Peyer's patch (tissue), 4 donors: ENCODE results near the gene GPR180. TPM values are rescaled to one million over a fixed set of nuclear protein-coding genes. Genes with fewer than 3 reads are reported as not detected.

Experiments
- DNase-seq, 3 donors: peaks; one replicate each; pipeline ENCODE4 v3.0.0-alpha.2; 2017 to 2019
- H3K27ac ChIP-seq, 4 donors: fragments of 200-600 bp; sonication (generic); one replicate each; pipeline ENCODE4 v1.5.1; 2016 to 2019
- H3K27me3 ChIP-seq, 2 donors: fragments of 200-600 bp; sonication (generic); one replicate each; pipeline ENCODE4 v1.5.1; 2019
- H3K36me3 ChIP-seq, 3 donors: fragments of 200-600 bp; sonication (generic); one replicate each; pipeline ENCODE4 v1.5.1; 2016 to 2019
- H3K4me1 ChIP-seq, 4 donors: fragments of 200-600 bp; sonication (generic); one replicate each; pipeline ENCODE4 v1.5.1; 2016 to 2019
- H3K4me3 ChIP-seq, 4 donors: fragments of 200-600 bp; sonication (generic); 1 replicate in 3 of 4; 2 replicates in 1 of 4; pipeline ENCODE4 v1.5.1; 2016 to 2019; ENCODE audit warnings: mild to moderate bottlenecking in 1 of 4
- H3K9me3 ChIP-seq, 4 donors: fragments of 200-600 bp; sonication (generic); one replicate each; pipeline ENCODE4 v1.5.1; 2016 to 2019; ENCODE audit warnings: mild to moderate bottlenecking in 1 of 4
- POLR2A ChIP-seq, 2 donors: fragments of 450-650 bp; IDR thresholded peaks; one replicate each; pipeline ENCODE4 v1.5.1; 2017; ENCODE audit warnings: antibody characterized with exemption in 2 of 2, mild to moderate bottlenecking in 2 of 2, moderate library complexity in 2 of 2
- total RNA-seq, 4 donors: library from RNA; depleted of rRNA; stranded (reverse); fragments of >200 nt; gene quantifications; one replicate each; pipeline ENCODE4 v1.1.0, GENCODE V29; 2016
- TF ChIP-seq, protein P1 (sequence below), 6 experiments: fragments of 450-650 bp in 4 of 6; fragments of 200-600 bp in 2 of 6; sonication (generic) in 1 of 6; IDR thresholded peaks; one replicate each; pipeline ENCODE4 v1.5.1; 2017 to 2019; ENCODE audit warnings: antibody characterized with exemption in 6 of 6, mild to moderate bottlenecking in 3 of 6, moderate library complexity in 1 of 6

GPR180 gene
- total RNA-seq, 4 donors from 2014 or later = 1.8 to 5.0 (median 3.5) TPM

DNA sequence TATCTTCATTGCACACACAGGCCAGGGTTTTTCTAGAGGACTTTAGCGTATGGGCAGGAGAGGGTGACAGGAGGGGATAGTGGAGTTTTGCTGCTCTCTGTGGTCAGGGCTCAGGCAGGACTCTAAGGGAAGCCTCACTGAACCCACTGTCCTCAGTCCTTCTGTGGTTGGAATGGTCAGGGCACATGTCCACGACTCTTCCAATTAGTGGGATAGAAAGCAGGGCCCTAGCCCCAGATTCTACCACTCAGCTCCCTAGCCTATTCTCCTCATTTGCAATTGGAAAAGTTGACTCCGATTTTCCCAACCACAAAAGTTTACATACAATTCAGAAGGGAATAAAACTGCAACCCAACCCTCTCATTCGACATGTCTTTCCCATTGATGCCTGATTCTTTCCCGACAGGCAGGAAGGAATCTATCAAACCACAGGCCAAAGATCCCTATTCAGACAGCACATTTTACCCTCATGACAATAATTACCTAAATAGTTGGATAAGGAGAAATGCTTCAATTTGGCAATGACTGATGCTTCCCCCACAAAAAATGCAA, 43.9 kb upstream of the GPR180 start:
- Histone ChIP-seq H3K27me3 (no peaks in the 10 kb centered on the region), H3K27ac (no peak overlapping the region), H3K4me3 (no peak overlapping the region), H3K9me3 (no peaks in the 10 kb centered on the region), H3K4me1 (no peaks in the 10 kb centered on the region), H3K36me3 (no peaks in the 10 kb centered on the region)
- TF ChIP-seq, protein P1, sequence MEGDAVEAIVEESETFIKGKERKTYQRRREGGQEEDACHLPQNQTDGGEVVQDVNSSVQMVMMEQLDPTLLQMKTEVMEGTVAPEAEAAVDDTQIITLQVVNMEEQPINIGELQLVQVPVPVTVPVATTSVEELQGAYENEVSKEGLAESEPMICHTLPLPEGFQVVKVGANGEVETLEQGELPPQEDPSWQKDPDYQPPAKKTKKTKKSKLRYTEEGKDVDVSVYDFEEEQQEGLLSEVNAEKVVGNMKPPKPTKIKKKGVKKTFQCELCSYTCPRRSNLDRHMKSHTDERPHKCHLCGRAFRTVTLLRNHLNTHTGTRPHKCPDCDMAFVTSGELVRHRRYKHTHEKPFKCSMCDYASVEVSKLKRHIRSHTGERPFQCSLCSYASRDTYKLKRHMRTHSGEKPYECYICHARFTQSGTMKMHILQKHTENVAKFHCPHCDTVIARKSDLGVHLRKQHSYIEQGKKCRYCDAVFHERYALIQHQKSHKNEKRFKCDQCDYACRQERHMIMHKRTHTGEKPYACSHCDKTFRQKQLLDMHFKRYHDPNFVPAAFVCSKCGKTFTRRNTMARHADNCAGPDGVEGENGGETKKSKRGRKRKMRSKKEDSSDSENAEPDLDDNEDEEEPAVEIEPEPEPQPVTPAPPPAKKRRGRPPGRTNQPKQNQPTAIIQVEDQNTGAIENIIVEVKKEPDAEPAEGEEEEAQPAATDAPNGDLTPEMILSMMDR (IDR thresholded peaks at IDR 0.05) = no peak
- no peak for TF ChIP-seq POLR2A (IDR thresholded peaks at IDR 0.05)
- no peak for DNase-seq

DNA sequence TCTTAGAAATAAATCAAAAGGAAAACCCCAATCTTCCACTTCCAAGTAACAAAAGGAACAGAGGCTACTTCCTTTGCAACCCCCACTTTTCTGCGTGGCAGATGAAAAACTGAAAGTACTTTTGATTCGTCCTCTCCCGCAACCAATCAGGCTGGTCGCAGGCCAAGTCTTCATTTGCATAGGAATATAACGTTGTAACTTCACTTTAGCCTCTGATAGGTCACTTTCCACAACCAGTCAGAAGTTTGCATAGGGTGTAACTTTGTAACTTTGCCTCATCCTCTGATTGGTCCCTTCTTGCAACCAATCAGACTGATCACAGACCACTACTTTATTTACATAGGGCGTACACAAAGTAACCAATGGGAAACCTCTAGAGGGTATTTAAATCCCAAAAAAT, 42.9 kb upstream of the GPR180 start:
- TF ChIP-seq POLR2A (IDR thresholded peaks at IDR 0.05) = no peak
- Histone ChIP-seq H3K27me3 (no peaks in the 10 kb centered on the region), H3K27ac (no peak overlapping the region), H3K36me3 (no peaks in the 10 kb centered on the region), H3K9me3 (no peaks in the 10 kb centered on the region), H3K4me1 (no peaks in the 10 kb centered on the region), H3K4me3 (no peak overlapping the region)
- DNase-seq = no peak

DNA sequence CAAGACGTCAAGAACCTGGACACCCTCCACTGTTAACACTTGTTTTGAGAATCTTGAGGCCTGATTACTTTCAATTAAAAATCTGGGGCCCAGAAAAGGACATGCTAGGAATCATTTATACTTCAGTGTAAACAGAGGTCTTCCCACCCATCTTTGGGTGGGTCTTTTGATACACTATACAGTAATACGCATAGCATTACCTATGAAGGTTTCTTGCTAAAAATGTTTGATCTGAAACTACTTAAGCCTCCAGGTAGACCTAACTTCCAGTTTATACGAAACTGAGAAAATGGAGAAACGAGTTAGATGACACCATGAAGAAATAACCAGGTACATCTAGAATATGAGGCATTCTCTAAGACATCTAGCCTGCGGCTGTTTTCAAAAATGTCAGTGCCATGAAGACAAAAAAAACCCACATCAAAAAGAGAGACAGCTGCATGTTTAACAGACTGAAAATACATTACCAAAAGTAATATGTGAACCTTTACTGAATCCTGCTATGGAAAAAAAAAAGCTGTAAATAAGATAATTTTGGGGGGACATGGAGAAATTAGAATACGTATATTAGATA, 42.3 kb upstream of the GPR180 start:
- TF ChIP-seq POLR2A (IDR thresholded peaks at IDR 0.05) = no peak
- TF ChIP-seq, protein P1 (IDR thresholded peaks at IDR 0.05) = no peak
- no peak for DNase-seq
- H3K4me1 ChIP-seq = no peaks in the 10 kb centered on the region
- no peak overlapping the region for H3K4me3 ChIP-seq
- no peaks in the 10 kb centered on the region for H3K36me3 ChIP-seq
- no peaks in the 10 kb centered on the region for H3K27me3 ChIP-seq
- H3K9me3 ChIP-seq = no peaks in the 10 kb centered on the region
- H3K27ac ChIP-seq = no peak overlapping the region

DNA sequence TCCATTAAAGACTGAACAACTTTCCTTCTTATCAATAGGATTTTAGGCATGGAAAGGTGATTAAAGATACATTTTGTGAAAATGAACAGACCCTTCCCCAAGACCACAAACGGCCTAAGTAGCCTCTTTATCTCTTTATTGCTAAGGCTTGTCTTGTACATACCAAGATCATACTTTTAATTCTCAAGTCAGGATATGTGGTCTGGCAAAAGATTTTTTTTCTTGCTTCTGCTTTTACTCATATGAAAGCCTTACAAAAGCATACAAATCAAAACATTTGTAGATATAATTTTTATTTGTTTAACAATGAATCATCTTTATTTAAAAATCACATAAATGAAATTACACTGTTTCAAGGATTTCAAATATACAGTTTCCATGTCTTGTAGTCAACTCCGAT, 41.5 kb upstream of the GPR180 start:
- TF ChIP-seq, protein P1 (IDR thresholded peaks at IDR 0.05) = no peak
- no peak for TF ChIP-seq POLR2A (IDR thresholded peaks at IDR 0.05)
- no peak overlapping the region for H3K4me3 ChIP-seq
- no peaks in the 10 kb centered on the region for H3K27me3 ChIP-seq
- no peaks in the 10 kb centered on the region for H3K9me3 ChIP-seq
- H3K36me3 ChIP-seq = no peaks in the 10 kb centered on the region
- no peak for DNase-seq
- no peaks in the 10 kb centered on the region for H3K4me1 ChIP-seq
- H3K27ac ChIP-seq = no peak overlapping the region

DNA sequence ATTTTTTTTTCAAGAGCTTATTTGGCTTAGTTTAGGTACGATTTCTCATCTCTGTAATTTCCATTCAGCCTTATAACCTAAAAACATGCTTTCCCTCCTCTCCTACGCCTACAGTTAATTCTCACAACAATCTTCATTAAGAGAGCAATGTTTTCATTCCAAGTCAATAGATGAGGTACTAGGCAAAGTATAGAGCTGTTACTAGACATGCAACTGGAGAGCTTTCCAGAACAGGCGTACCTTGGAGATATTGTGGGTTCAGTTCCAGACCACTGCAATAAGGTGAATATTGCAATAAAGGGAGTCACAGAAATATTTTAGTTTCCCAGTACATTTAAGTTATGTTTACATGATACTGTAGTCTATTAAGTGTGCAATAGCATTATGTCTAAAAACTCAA, 40.5 kb upstream of the GPR180 start:
- Histone ChIP-seq H3K27me3 (no peaks in the 10 kb centered on the region), H3K36me3 (no peaks in the 10 kb centered on the region), H3K27ac (no peak overlapping the region), H3K9me3 (no peaks in the 10 kb centered on the region), H3K4me3 (no peak overlapping the region), H3K4me1 (no peaks in the 10 kb centered on the region)
- no peak for DNase-seq
- TF ChIP-seq POLR2A (IDR thresholded peaks at IDR 0.05) = no peak
- TF ChIP-seq, protein P1 (IDR thresholded peaks at IDR 0.05) = no peak

DNA sequence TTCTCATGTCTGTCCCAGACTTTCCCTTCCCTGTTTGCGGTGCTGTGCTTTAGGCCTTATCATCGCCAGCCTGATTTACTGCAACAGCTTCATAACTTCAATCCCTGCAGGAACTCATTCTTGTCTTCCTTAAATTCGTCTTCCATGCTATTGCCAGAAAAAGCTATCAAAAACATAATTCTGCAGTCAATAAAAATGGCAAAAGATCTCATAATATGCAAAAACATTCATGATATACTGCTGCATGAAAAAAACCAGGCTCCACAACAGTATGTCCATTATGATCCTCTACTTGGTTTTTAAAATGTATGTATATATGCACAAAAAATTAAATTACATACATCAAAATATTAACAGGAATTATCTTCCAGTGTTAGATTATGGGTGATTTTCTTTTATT, 34.1 kb upstream of the GPR180 start:
- H3K4me1 ChIP-seq = no peaks in the 10 kb centered on the region
- H3K27me3 ChIP-seq = no peaks in the 10 kb centered on the region
- H3K4me3 ChIP-seq = no peak overlapping the region
- no peak overlapping the region for H3K27ac ChIP-seq
- no peaks in the 10 kb centered on the region for H3K9me3 ChIP-seq
- DNase-seq = no peak
- H3K36me3 ChIP-seq = peaks cover 0 to 26% (median 0%) of the 10 kb centered on the region in 3 donors
- TF ChIP-seq POLR2A (IDR thresholded peaks at IDR 0.05) = no peak
- TF ChIP-seq, protein P1 (IDR thresholded peaks at IDR 0.05) = no peak
